ENCODE results near the gene HMGB1. TPM values are rescaled to one million over a fixed set of nuclear protein-coding genes. Genes with fewer than 3 reads are reported as not detected.

Gene HMGB1
- total and polyA plus RNA-seq, 2 of the 4 experiments (the other 2 are of a cell fraction) = 185 to 276 TPM

- Histone ChIP-seq H4K91ac (ENCODE audit: insufficient read depth, low read depth, low read length) (no peak overlapping the region), H3K4me2 (ENCODE audit: low read depth, low read length) (no peak overlapping the region), H3K79me1 (ENCODE audit: low read depth in 1 of 2, low read length in 2 of 2) (no peaks in the 10 kb centered on the region), H3K9ac (ENCODE audit: low read depth, low read length) (no peak overlapping the region), H3K9me1 (ENCODE audit: insufficient read depth, low read length) (no peaks in the 10 kb centered on the region), H2BK15ac (ENCODE audit: low read depth, low read length) (no peak overlapping the region), H3K27me3 (ENCODE audit: control insufficient read depth, insufficient read depth, low read length) (no peaks in the 10 kb centered on the region), H2AK9ac (replicated peaks; ENCODE audit: low read depth, low read length, poor library complexity) (no peak overlapping the region), H4K5ac (ENCODE audit: low read depth, low read length) (no peak overlapping the region), H2BK5ac (ENCODE audit: low read depth, low read length, poor library complexity, severe bottlenecking) (no peak overlapping the region), H4K20me1 (ENCODE audit: insufficient read depth, low read length) (no peaks in the 10 kb centered on the region), H3K27ac (ENCODE audit: insufficient read depth, low read length) (no peak overlapping the region), H3K4ac (ENCODE audit: low read depth, low read length) (no peak overlapping the region), H2AK5ac (ENCODE audit: low read depth, low read length) (no peak overlapping the region), H2AFZ (replicated peaks; ENCODE audit: low read length, poor library complexity) (no peak overlapping the region), H3K23ac (ENCODE audit: low read depth, low read length) (no peak overlapping the region), H3K9me3 (ENCODE audit: control insufficient read depth, insufficient read depth, low read length) (no peaks in the 10 kb centered on the region), H3K56ac (ENCODE audit: extremely low read depth, insufficient read depth, low read length) (no peak overlapping the region), H4K8ac (ENCODE audit: low read depth in 2 of 2, low read length in 2 of 2) (no peak overlapping the region), H3K14ac (replicated peaks; ENCODE audit: low read depth, low read length) (no peak overlapping the region), H3K4me1 (ENCODE audit: control insufficient read depth, insufficient read depth, low read length) (peaks cover 7% of the 10 kb centered on the region), H3K4me3 (ENCODE audit: insufficient read depth, low read depth, low read length) (no peak overlapping the region), H3K18ac (ENCODE audit: low read depth, low read length) (no peak overlapping the region), H2BK120ac (ENCODE audit: low read depth, low read length) (no peak overlapping the region), H2BK20ac (ENCODE audit: low read depth, low read length) (no peak overlapping the region), H3K36me3 (ENCODE audit: control insufficient read depth, insufficient read depth, low read length) (no peaks in the 10 kb centered on the region)
- intact Hi-C loops (cut with micrococcal nuclease) (no loop called here), dilution Hi-C loops (cut with HindIII; ENCODE audit: low sequenced_read_pairs, unreplicated experiment) (no loop called here), in situ Hi-C loops (cut with MboI; ENCODE audit: low sequenced_read_pairs) (loop anchor here (10.0 kb wide), 1 partner anchor 308 kb away; no protein-coding TSS in a partner anchor)
- TF ChIP-seq RFX5 (IDR thresholded peaks at IDR 0.05; ENCODE audit: low read depth, low read length) (no peak), CHD1 (IDR thresholded peaks at IDR 0.05; ENCODE audit: low read depth, low read length) (no peak), RCOR1 (IDR thresholded peaks at IDR 0.05; ENCODE audit: insufficient replicate concordance, low read length) (no peak), NFE2L2 (IDR thresholded peaks at IDR 0.05; ENCODE audit: low read depth, low read length) (no peak), RAD21 (IDR thresholded peaks at IDR 0.05; ENCODE audit: low read length) (no peak), MAFK (IDR thresholded peaks at IDR 0.05; ENCODE audit: low read depth, low read length) (no peak), MAZ (IDR thresholded peaks at IDR 0.05; ENCODE audit: borderline replicate concordance, low read depth, low read length) (no peak), MXI1 (IDR thresholded peaks at IDR 0.05; ENCODE audit: borderline replicate concordance, low read depth, low read length) (no peak), FOS (IDR thresholded peaks at IDR 0.05; ENCODE audit: low read depth, low read length) (no peak), CEBPB (IDR thresholded peaks at IDR 0.05; ENCODE audit: low read depth, low read length) (no peak)
- TF ChIP-seq, protein P1, sequence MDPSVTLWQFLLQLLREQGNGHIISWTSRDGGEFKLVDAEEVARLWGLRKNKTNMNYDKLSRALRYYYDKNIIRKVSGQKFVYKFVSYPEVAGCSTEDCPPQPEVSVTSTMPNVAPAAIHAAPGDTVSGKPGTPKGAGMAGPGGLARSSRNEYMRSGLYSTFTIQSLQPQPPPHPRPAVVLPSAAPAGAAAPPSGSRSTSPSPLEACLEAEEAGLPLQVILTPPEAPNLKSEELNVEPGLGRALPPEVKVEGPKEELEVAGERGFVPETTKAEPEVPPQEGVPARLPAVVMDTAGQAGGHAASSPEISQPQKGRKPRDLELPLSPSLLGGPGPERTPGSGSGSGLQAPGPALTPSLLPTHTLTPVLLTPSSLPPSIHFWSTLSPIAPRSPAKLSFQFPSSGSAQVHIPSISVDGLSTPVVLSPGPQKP (IDR thresholded peaks at IDR 0.05; ENCODE audit: borderline replicate concordance, low read depth, low read length) = no peak
- POLR2A ChIA-PET (ENCODE audit: unreplicated experiment) = interaction anchor here (0.6 kb wide), 1 partner anchor 248 kb away, joined by 7 read pairs; no protein-coding TSS in a partner anchor
- ATAC-seq (ENCODE audit: low read depth) = no peak
- CTCF ChIA-PET = no interaction called here
- WGBS, 2 experiments (ENCODE audit: extremely low coverage in 2 of 2, insufficient read length in 1 of 2) = no CpG with 5 or more reads among the region's 5 CpGs
- DNase-seq = no peak
- BruUV-seq (replicated peaks) = no TSS peak
Measured at GRCh38 chr13:30442926-30443325, 22.8 kb downstream of the HMGB1 start.
